Measurements from ENCODE around the gene SKIC8.

Gene SKIC8

DNA sequence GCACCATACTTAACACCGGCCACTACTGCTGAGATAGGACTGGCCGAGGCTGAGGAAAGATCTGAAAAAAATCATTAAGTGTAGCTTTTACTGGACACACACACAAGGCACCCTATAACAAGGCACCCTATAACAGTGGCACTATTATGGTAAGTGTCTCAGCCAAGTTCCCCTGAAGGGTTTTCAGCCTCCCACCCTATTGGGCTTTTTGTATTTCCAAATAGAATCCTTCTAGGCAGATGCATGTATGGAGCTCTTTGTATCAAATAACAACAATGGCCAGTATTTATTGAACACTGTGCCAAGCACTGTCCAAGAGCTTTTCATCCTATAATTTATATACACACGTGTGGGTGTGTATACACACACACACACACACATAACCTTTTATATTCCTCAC, 41.7 kb downstream of the SKIC8 start:
- TF ChIP-seq EZH2phosphoT487 (IDR thresholded peaks at IDR 0.05; ENCODE audit: low read depth) = no peak
- TF ChIP-seq, protein P1, sequence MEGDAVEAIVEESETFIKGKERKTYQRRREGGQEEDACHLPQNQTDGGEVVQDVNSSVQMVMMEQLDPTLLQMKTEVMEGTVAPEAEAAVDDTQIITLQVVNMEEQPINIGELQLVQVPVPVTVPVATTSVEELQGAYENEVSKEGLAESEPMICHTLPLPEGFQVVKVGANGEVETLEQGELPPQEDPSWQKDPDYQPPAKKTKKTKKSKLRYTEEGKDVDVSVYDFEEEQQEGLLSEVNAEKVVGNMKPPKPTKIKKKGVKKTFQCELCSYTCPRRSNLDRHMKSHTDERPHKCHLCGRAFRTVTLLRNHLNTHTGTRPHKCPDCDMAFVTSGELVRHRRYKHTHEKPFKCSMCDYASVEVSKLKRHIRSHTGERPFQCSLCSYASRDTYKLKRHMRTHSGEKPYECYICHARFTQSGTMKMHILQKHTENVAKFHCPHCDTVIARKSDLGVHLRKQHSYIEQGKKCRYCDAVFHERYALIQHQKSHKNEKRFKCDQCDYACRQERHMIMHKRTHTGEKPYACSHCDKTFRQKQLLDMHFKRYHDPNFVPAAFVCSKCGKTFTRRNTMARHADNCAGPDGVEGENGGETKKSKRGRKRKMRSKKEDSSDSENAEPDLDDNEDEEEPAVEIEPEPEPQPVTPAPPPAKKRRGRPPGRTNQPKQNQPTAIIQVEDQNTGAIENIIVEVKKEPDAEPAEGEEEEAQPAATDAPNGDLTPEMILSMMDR (IDR thresholded peaks at IDR 0.05; ENCODE audit: low read depth, low read length) = no peak
- no peaks in the 10 kb centered on the region for H3K9me3 ChIP-seq (ENCODE audit: insufficient read depth, low read length)
- no peaks in the 10 kb centered on the region for H4K20me1 ChIP-seq (ENCODE audit: insufficient read depth, low read length)
- no peak overlapping the region for H3K27ac ChIP-seq (ENCODE audit: low read length)
- no peaks in the 10 kb centered on the region; the same call in 1 of the 2 replicates for H3K27me3 ChIP-seq (ENCODE audit: low read depth, low read length)
- no peaks in the 10 kb centered on the region for H3K79me2 ChIP-seq (ENCODE audit: low read length)
- no peaks in the 10 kb centered on the region for H3K36me3 ChIP-seq (replicated peaks; ENCODE audit: low read depth, low read length)
- no peak overlapping the region for H3K4me2 ChIP-seq (ENCODE audit: low read length)
- H3K9ac ChIP-seq (ENCODE audit: low read length) = no peak overlapping the region
- no peak overlapping the region for H2AFZ ChIP-seq (ENCODE audit: low read depth, low read length)
- H3K4me3 ChIP-seq (ENCODE audit: low read length) = no peak overlapping the region
- no peaks in the 10 kb centered on the region for H3K4me1 ChIP-seq (ENCODE audit: low read length)

DNA sequence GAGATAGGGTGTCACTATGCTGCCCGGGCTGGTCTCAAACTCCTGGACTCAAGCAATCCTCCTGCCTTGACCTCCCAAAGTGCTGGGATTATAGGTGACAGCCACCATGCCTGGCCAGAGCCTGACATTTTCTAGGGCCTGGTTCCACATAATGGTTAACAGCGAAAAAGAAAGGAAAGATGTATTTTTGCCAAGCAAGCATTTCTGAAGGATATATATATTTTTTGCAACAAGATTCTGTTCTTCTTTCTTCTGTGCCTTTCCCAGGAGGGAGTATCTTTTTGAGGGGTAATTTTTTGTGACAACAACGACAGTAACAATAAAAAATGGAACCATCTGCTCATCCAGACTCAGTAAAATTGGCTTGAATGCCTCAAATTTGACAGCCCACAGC, 43.4 kb downstream of the SKIC8 start:
- Histone ChIP-seq H3K4me2 (ENCODE audit: low read length) (no peak overlapping the region), H3K4me3 (ENCODE audit: low read length) (no peak overlapping the region), H3K27ac (ENCODE audit: low read length) (no peak overlapping the region), H3K27me3 (ENCODE audit: low read depth, low read length) (peaks cover 2% of the 10 kb centered on the region), H3K36me3 (replicated peaks; ENCODE audit: low read depth, low read length) (no peaks in the 10 kb centered on the region), H3K9me3 (ENCODE audit: insufficient read depth, low read length) (no peaks in the 10 kb centered on the region), H3K79me2 (ENCODE audit: low read length) (no peaks in the 10 kb centered on the region), H2AFZ (ENCODE audit: low read depth, low read length) (no peak overlapping the region), H3K4me1 (ENCODE audit: low read length) (no peaks in the 10 kb centered on the region), H3K9ac (ENCODE audit: low read length) (no peak overlapping the region), H4K20me1 (ENCODE audit: insufficient read depth, low read length) (no peaks in the 10 kb centered on the region)
- TF ChIP-seq EZH2phosphoT487 (IDR thresholded peaks at IDR 0.05; ENCODE audit: low read depth) = no peak
- TF ChIP-seq, protein P1 (IDR thresholded peaks at IDR 0.05; ENCODE audit: low read depth, low read length) = no peak

DNA sequence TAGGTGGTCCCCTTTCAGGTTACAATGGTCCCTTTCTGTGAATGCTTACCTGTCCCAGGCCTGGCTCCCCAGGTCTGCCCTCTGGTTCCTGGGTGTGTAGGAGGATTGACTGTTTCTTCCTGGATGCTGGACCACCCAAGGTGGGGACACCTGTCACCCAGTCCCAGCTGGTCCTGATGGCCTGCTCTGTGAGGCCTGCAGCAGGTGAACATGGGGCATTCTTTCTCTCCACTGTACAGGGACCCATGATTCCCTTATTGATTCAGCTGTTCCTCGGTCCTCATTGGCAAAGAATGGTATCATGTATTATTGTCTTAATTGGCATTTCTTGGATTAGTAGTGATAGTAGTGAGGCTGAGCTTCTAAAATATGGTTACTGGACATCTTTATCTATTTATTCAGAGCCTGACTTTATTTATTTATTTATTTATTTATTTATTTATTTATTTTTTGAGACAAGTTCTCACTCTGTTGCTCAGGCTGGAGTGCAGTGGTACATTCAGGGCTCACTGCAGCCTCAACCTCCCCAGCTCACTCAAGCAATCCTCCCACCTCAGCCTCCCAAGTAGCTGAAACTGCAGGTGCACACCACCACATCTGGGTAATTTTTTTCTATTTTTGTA, 43.9 kb downstream of the SKIC8 start:
- Histone ChIP-seq H3K4me3 (ENCODE audit: low read length) (no peak overlapping the region), H3K36me3 (replicated peaks; ENCODE audit: low read depth, low read length) (no peaks in the 10 kb centered on the region), H3K9ac (ENCODE audit: low read length) (no peak overlapping the region), H3K27me3 (ENCODE audit: low read depth, low read length) (peaks cover 6% of the 10 kb centered on the region), H3K4me2 (ENCODE audit: low read length) (no peak overlapping the region), H3K9me3 (ENCODE audit: insufficient read depth, low read length) (no peaks in the 10 kb centered on the region), H3K79me2 (ENCODE audit: low read length) (no peaks in the 10 kb centered on the region), H4K20me1 (ENCODE audit: insufficient read depth, low read length) (no peaks in the 10 kb centered on the region), H3K4me1 (ENCODE audit: low read length) (no peaks in the 10 kb centered on the region), H3K27ac (ENCODE audit: low read length) (no peak overlapping the region), H2AFZ (ENCODE audit: low read depth, low read length) (no peak overlapping the region)
- TF ChIP-seq EZH2phosphoT487 (IDR thresholded peaks at IDR 0.05; ENCODE audit: low read depth) = no peak
- TF ChIP-seq, protein P1 (IDR thresholded peaks at IDR 0.05; ENCODE audit: low read depth, low read length) = no peak

DNA sequence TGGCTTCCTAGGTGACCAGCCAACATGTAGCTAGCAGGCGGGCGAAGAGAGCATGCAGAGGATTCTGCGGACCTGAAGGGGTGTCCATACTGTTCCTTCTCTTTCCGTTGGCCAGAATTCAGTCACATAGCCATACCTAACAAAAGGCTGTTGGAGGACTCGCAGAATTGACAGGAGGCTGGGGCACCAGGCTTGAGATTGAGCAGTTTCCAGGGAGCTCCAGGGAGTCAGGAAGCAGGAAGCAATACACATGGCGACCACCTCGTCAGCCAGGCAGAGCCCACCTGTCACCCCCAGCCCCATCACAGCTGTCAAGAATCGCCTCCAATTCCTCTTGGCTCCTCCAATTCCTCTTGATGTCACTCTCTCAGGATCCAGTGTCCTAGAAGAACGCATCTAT, 48.3 kb downstream of the SKIC8 start:
- TF ChIP-seq EZH2phosphoT487 (IDR thresholded peaks at IDR 0.05; ENCODE audit: low read depth) = no peak
- TF ChIP-seq, protein P1 (IDR thresholded peaks at IDR 0.05; ENCODE audit: low read depth, low read length) = no peak
- Histone ChIP-seq H3K4me1 (ENCODE audit: low read length) (no peaks in the 10 kb centered on the region), H3K27me3 (ENCODE audit: low read depth, low read length) (peaks cover 6% of the 10 kb centered on the region; the same call in 1 of the 2 replicates), H3K36me3 (replicated peaks; ENCODE audit: low read depth, low read length) (no peaks in the 10 kb centered on the region), H3K4me3 (ENCODE audit: low read length) (no peak overlapping the region), H3K27ac (ENCODE audit: low read length) (no peak overlapping the region), H3K9me3 (ENCODE audit: insufficient read depth, low read length) (no peaks in the 10 kb centered on the region), H2AFZ (ENCODE audit: low read depth, low read length) (no peak overlapping the region), H3K4me2 (ENCODE audit: low read length) (no peak overlapping the region), H3K9ac (ENCODE audit: low read length) (no peak overlapping the region), H3K79me2 (ENCODE audit: low read length) (no peaks in the 10 kb centered on the region), H4K20me1 (ENCODE audit: insufficient read depth, low read length) (no peaks in the 10 kb centered on the region)

Measured in OCI-LY3 (cell line).